ENCODE measurements around the gene FUS. TPM values are rescaled to one million over a fixed set of nuclear protein-coding genes. Genes with fewer than 3 reads are reported as not detected.
A peak's percentile ranks its signal among the peaks of the same experiment; 100 is the strongest.

FUS gene
- total and polyA plus RNA-seq, 2 experiments from 2014 or later, result 247 to 528 TPM

DNA sequence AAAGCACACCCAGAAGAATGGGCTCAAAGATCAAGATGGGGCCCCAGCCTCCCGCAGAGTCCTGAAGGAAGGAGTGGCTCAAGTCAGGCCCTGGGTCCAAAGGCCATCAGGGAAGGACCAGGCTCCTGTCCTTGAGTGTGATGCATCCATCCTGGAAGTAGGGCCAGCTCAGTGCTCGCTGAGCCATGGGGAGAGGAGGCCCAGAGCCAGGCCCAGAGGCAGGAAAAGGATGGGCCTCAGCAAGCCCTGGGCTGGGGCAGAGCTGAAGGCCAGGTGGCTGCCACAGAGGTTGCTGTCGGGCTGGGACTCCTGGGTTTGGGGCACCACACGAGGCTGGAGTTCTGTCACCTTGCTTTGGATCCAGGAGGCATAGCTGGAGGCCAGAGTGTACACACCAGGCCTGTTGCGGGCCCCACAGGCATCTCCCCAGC is 48.1 kb upstream of the FUS start:
- Histone ChIP-seq H4K20me1 (replicated peaks; ENCODE audit: insufficient read depth) (no peaks in the 10 kb centered on the region; the same call in 1 of the 2 replicates), H3K4me2 (0 out of 2 replicates have a peak overlapping the region, but pooled peaks have one; percentile 51), H3K9me2 (ENCODE audit: insufficient read depth) (no peaks in the 10 kb centered on the region), H3K27ac (ENCODE audit: low read depth) (peak overlapping the region; percentile 84; the same call in 1 of the 2 replicates), H2AFZ (no peak overlapping the region), H3K79me2 (replicated peaks; ENCODE audit: insufficient read depth) (peaks cover 8% of the 10 kb centered on the region; the same call in 1 of the 2 replicates), H3K4me1 (ENCODE audit: insufficient read depth) (peaks cover 28% of the 10 kb centered on the region), H3K36me3 (ENCODE audit: insufficient read depth) (peaks cover 9% of the 10 kb centered on the region), H3F3A (replicated peaks; ENCODE audit: low read depth) (peaks cover 3% of the 10 kb centered on the region; the same call in 1 of the 2 replicates), H3K4me3 (no peak overlapping the region), H3K27me3 (ENCODE audit: insufficient read depth) (no peaks in the 10 kb centered on the region)
- no peak for ATAC-seq
- Mint-ChIP-seq H3K9me3 (no peaks in the 10 kb centered on the region; the same call in 2 of the 3 replicates), H3K4me3 (no peak overlapping the region), H3K4me1 (peaks cover 54% of the 10 kb centered on the region), H3K27ac (peak overlapping the region; percentile 98; the same call in 1 of the 2 replicates), H3K27me3 (ENCODE audit: insufficient read depth, low read depth, poor library complexity) (peaks cover 24% of the 10 kb centered on the region), H3K36me3 (ENCODE audit: low read depth) (peaks cover 45% of the 10 kb centered on the region)
- TF ChIP-seq, protein P1, sequence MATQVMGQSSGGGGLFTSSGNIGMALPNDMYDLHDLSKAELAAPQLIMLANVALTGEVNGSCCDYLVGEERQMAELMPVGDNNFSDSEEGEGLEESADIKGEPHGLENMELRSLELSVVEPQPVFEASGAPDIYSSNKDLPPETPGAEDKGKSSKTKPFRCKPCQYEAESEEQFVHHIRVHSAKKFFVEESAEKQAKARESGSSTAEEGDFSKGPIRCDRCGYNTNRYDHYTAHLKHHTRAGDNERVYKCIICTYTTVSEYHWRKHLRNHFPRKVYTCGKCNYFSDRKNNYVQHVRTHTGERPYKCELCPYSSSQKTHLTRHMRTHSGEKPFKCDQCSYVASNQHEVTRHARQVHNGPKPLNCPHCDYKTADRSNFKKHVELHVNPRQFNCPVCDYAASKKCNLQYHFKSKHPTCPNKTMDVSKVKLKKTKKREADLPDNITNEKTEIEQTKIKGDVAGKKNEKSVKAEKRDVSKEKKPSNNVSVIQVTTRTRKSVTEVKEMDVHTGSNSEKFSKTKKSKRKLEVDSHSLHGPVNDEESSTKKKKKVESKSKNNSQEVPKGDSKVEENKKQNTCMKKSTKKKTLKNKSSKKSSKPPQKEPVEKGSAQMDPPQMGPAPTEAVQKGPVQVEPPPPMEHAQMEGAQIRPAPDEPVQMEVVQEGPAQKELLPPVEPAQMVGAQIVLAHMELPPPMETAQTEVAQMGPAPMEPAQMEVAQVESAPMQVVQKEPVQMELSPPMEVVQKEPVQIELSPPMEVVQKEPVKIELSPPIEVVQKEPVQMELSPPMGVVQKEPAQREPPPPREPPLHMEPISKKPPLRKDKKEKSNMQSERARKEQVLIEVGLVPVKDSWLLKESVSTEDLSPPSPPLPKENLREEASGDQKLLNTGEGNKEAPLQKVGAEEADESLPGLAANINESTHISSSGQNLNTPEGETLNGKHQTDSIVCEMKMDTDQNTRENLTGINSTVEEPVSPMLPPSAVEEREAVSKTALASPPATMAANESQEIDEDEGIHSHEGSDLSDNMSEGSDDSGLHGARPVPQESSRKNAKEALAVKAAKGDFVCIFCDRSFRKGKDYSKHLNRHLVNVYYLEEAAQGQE (IDR thresholded peaks at IDR 0.05; ENCODE audit: unreplicated experiment), result no peak
- TF ChIP-seq POLR2AphosphoS5 (IDR thresholded peaks at IDR 0.05; ENCODE audit: low read depth) (no peak), NANOG (IDR thresholded peaks at IDR 0.05; ENCODE audit: borderline replicate concordance) (no peak), ZNF462 (CRISPR knock-in tag; IDR thresholded peaks at IDR 0.05) (no peak), CREB1 (CRISPR knock-in tag; IDR thresholded peaks at IDR 0.05; ENCODE audit: low read depth) (no peak), EZH2phosphoT487 (IDR thresholded peaks at IDR 0.05; ENCODE audit: unreplicated experiment) (no peak), ZNF114 (CRISPR knock-in tag; IDR thresholded peaks at IDR 0.05) (no peak), ZNF331 (CRISPR knock-in tag; IDR thresholded peaks at IDR 0.05; ENCODE audit: low read depth) (no peak), EZH2 (IDR thresholded peaks at IDR 0.05; ENCODE audit: low read depth, unreplicated experiment) (no peak)
- TF ChIP-seq, protein P2, sequence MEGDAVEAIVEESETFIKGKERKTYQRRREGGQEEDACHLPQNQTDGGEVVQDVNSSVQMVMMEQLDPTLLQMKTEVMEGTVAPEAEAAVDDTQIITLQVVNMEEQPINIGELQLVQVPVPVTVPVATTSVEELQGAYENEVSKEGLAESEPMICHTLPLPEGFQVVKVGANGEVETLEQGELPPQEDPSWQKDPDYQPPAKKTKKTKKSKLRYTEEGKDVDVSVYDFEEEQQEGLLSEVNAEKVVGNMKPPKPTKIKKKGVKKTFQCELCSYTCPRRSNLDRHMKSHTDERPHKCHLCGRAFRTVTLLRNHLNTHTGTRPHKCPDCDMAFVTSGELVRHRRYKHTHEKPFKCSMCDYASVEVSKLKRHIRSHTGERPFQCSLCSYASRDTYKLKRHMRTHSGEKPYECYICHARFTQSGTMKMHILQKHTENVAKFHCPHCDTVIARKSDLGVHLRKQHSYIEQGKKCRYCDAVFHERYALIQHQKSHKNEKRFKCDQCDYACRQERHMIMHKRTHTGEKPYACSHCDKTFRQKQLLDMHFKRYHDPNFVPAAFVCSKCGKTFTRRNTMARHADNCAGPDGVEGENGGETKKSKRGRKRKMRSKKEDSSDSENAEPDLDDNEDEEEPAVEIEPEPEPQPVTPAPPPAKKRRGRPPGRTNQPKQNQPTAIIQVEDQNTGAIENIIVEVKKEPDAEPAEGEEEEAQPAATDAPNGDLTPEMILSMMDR (conservative IDR thresholded peaks at IDR 0.05; ENCODE audit: low read depth in 2 of 2), result no peak
- DNase-seq (ENCODE audit: low spot score), result no peak
